Measurements from ENCODE around the gene TSGA10IP.

- TF ChIP-seq, protein P1, sequence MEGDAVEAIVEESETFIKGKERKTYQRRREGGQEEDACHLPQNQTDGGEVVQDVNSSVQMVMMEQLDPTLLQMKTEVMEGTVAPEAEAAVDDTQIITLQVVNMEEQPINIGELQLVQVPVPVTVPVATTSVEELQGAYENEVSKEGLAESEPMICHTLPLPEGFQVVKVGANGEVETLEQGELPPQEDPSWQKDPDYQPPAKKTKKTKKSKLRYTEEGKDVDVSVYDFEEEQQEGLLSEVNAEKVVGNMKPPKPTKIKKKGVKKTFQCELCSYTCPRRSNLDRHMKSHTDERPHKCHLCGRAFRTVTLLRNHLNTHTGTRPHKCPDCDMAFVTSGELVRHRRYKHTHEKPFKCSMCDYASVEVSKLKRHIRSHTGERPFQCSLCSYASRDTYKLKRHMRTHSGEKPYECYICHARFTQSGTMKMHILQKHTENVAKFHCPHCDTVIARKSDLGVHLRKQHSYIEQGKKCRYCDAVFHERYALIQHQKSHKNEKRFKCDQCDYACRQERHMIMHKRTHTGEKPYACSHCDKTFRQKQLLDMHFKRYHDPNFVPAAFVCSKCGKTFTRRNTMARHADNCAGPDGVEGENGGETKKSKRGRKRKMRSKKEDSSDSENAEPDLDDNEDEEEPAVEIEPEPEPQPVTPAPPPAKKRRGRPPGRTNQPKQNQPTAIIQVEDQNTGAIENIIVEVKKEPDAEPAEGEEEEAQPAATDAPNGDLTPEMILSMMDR (IDR thresholded peaks at IDR 0.05; ENCODE audit: borderline replicate concordance, extremely low read depth, low read length, poor library complexity, severe bottlenecking) = no peak
- no peak for TF ChIP-seq EZH2 (IDR thresholded peaks at IDR 0.05; ENCODE audit: borderline replicate concordance, low read depth, low read length, severe bottlenecking)
Observed at GRCh38 chr11:65941720-65942310, 3.5 kb upstream of the TSGA10IP start.

All from DND-41 (cell line).